HL-60 (cell line): Measurements from ENCODE around the gene ZSCAN30.

Source experiments
- DNase-seq, 2 experiments: peaks; one replicate each; pipeline ENCODE4 v3.0.0-alpha.2; 2010 to 2020; ENCODE audit warnings: low read depth in 1 of 2, low spot score in 1 of 2
- H3K27ac ChIP-seq: fragments of 250-450 bp; sonication (Bioruptor Pico); replicated peaks from 2 replicates; pipeline ENCODE4 v1.5.1; 2020; ENCODE audit warnings: mild to moderate bottlenecking, moderate library complexity
- H3K27me3 ChIP-seq: fragments of 250-450 bp; sonication (Bioruptor Pico); 2 replicates; pipeline ENCODE4 v1.5.1; 2021; ENCODE audit warnings: mild to moderate bottlenecking, moderate library complexity; ENCODE audit not compliant: insufficient read depth, poor library complexity, severe bottlenecking
- H3K4me3 ChIP-seq: replicated peaks from 2 replicates; pipeline ENCODE4 v1.5.1; 2011; ENCODE audit warnings: mild to moderate bottlenecking, control low read depth, low read length; ENCODE audit not compliant: insufficient read depth
- GABPA ChIP-seq: IDR thresholded peaks from 2 replicates; pipeline ENCODE4 v1.6.1; 2012; ENCODE audit warnings: low read depth
- POLR2AphosphoS5 ChIP-seq: IDR thresholded peaks from 2 replicates; pipeline ENCODE4 v1.6.1; 2012; ENCODE audit warnings: low read depth
- SPI1 ChIP-seq: IDR thresholded peaks from 2 replicates; pipeline ENCODE4 v1.6.1; 2012; ENCODE audit warnings: low read depth, mild to moderate bottlenecking, borderline replicate concordance
- TF ChIP-seq, protein P1 (sequence below): IDR thresholded peaks from one replicate; pipeline ENCODE4 v1.5.1; 2011; ENCODE audit warnings: low read length, control low read depth, inconsistent platforms; ENCODE audit not compliant: insufficient read depth
- TF ChIP-seq, protein P2 (sequence below): IDR thresholded peaks from 2 replicates; pipeline ENCODE4 v1.6.1; 2012; ENCODE audit warnings: low read depth; ENCODE audit not compliant: insufficient replicate concordance

The ZSCAN30 gene

DNA sequence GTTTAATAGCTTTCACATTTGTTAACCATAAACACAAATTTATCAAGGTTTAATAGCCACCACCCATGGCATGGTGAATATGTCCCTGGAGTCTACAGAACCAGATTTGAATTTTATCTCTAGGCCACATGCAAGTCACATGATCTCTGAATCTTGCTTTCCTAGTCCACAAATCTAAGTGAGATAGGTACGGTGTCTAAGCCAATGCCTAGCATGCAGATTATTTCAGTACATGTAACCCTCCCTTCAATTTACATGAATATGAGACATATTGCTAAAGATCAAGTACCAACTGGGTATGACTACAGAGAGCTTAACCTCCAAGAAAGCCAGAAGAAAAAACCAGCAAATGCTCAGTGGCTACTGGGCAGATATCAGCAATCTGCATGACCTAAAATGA lies 44.2 kb upstream of the ZSCAN30 start:
- no peak overlapping the region for H3K4me3 ChIP-seq
- TF ChIP-seq, protein P1, sequence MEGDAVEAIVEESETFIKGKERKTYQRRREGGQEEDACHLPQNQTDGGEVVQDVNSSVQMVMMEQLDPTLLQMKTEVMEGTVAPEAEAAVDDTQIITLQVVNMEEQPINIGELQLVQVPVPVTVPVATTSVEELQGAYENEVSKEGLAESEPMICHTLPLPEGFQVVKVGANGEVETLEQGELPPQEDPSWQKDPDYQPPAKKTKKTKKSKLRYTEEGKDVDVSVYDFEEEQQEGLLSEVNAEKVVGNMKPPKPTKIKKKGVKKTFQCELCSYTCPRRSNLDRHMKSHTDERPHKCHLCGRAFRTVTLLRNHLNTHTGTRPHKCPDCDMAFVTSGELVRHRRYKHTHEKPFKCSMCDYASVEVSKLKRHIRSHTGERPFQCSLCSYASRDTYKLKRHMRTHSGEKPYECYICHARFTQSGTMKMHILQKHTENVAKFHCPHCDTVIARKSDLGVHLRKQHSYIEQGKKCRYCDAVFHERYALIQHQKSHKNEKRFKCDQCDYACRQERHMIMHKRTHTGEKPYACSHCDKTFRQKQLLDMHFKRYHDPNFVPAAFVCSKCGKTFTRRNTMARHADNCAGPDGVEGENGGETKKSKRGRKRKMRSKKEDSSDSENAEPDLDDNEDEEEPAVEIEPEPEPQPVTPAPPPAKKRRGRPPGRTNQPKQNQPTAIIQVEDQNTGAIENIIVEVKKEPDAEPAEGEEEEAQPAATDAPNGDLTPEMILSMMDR = no peak
- TF ChIP-seq GABPA = no peak
- TF ChIP-seq, protein P2, sequence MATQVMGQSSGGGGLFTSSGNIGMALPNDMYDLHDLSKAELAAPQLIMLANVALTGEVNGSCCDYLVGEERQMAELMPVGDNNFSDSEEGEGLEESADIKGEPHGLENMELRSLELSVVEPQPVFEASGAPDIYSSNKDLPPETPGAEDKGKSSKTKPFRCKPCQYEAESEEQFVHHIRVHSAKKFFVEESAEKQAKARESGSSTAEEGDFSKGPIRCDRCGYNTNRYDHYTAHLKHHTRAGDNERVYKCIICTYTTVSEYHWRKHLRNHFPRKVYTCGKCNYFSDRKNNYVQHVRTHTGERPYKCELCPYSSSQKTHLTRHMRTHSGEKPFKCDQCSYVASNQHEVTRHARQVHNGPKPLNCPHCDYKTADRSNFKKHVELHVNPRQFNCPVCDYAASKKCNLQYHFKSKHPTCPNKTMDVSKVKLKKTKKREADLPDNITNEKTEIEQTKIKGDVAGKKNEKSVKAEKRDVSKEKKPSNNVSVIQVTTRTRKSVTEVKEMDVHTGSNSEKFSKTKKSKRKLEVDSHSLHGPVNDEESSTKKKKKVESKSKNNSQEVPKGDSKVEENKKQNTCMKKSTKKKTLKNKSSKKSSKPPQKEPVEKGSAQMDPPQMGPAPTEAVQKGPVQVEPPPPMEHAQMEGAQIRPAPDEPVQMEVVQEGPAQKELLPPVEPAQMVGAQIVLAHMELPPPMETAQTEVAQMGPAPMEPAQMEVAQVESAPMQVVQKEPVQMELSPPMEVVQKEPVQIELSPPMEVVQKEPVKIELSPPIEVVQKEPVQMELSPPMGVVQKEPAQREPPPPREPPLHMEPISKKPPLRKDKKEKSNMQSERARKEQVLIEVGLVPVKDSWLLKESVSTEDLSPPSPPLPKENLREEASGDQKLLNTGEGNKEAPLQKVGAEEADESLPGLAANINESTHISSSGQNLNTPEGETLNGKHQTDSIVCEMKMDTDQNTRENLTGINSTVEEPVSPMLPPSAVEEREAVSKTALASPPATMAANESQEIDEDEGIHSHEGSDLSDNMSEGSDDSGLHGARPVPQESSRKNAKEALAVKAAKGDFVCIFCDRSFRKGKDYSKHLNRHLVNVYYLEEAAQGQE = no peak
- no peak for TF ChIP-seq SPI1
- no peak; the same call in 1 of the 2 replicates for TF ChIP-seq POLR2AphosphoS5
- no peak for DNase-seq
- no peak overlapping the region for H3K27ac ChIP-seq
- H3K27me3 ChIP-seq = no peaks in the 10 kb centered on the region

DNA sequence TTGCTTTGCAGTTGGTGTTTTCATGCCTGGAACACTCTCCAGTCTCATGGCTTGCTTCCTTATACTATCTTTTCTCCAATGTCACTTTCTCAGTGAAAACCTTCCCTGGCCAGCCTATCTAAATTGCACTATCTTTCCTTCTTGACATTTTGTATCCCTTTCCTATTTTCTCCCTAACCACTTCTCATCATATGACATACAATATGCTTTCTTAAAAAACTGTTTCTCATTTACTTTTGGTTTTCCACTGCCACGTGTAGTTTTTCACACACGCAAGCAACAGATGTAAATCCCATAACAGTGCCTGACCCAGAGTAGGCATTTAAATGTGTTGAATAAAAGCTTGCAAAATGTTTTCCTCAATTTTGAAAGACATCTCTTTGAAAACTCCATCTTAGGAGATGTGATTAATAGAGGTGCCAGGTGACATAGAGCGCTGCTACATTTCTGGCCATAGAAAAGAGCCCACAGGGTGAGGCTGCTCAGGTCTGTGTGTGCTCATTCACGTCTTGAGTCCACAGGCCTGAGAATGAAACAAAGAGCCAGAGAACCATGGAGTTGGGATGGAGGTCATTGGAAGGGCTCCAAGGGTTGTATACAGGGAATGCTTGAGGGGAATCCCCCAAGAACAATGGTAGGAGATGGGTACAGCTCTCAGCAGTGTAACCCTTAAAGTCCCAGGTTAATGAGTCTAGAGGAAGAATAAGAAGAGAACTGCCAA lies 41.5 kb upstream of the ZSCAN30 start:
- Histone ChIP-seq H3K4me3 (no peak overlapping the region), H3K27ac (no peak overlapping the region), H3K27me3 (no peaks in the 10 kb centered on the region)
- DNase-seq = no peak
- TF ChIP-seq, protein P1 = no peak
- no peak for TF ChIP-seq POLR2AphosphoS5
- TF ChIP-seq, protein P2 = no peak
- no peak for TF ChIP-seq SPI1
- TF ChIP-seq GABPA = no peak

DNA sequence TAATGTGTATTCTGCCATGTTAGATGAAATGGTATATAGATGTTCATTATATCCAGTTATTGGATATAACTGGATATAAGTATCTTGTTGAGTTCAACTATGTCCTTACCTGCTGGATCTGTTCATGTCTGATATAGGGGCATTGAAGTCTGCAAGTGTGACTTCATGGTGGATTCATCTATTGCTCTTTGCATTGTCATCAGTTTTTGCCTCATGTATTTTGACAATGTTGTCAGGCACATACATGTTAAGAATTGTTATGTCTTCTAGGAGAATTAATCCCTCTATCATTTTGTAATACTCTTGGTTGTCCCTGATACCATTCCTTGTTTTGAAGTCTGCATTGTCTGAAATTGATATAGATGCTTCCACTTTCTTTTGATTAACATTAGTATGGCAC lies 38.8 kb upstream of the ZSCAN30 start:
- TF ChIP-seq, protein P1 = no peak
- TF ChIP-seq, protein P2 = no peak
- TF ChIP-seq SPI1 (no peak), POLR2AphosphoS5 (no peak), GABPA (no peak)
- no peak overlapping the region for H3K27ac ChIP-seq
- H3K4me3 ChIP-seq = no peak overlapping the region
- H3K27me3 ChIP-seq = no peaks in the 10 kb centered on the region
- no peak for DNase-seq
